22Rv1 (cell line): ENCODE results near the gene GAL3ST2.

Source experiments
- ZFX ChIP-seq: fragments of 450-650 bp; IDR thresholded peaks from 2 replicates; pipeline ENCODE4 v1.6.1; 2017; ENCODE audit warnings: antibody characterized with exemption, borderline replicate concordance
- TF ChIP-seq, protein P1 (sequence below): fragments of 450-650 bp; IDR thresholded peaks from 2 replicates; pipeline ENCODE4 v1.5.1; 2017; ENCODE audit warnings: mild to moderate bottlenecking

DNA sequence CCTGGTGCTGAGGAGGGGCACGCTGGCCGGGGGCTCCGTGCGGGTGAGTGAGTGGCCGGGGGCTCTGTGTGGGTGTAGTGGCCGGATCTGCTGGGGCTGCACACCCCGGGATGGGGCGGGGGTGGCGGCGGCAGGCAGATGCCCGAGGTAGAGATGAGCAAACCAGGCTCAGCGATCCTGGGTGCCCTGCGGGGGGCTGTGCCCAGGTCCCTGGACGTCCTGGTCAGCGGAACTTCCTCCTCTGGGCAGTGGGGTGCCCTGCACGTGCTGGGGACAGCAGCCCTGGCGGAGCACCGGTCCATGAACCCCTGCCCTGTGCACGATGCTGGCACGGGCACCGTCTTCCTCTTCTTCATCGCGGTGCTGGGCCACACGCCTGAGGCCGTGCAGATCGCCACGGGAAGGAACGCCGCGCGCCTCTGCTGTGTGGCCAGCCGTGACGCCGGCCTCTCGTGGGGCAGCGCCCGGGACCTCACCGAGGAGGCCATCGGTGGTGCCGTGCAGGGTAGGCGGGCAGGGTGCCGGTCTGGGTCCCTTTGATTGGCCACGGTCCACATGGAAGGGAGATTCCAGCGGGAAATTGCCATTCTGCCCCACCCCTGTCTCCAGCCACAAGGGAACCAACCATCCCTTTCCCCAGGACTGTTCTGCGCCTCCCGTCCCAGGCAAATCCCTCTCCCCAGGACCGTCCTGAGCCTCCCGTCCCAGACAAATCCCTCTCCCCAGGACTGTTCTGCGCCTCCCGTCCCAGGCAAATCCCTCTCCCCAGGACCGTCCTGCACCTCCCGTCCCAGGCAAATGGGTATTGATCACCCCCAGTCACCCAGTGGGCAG is 38.2 kb downstream of the GAL3ST2 start:
- TF ChIP-seq, protein P1, sequence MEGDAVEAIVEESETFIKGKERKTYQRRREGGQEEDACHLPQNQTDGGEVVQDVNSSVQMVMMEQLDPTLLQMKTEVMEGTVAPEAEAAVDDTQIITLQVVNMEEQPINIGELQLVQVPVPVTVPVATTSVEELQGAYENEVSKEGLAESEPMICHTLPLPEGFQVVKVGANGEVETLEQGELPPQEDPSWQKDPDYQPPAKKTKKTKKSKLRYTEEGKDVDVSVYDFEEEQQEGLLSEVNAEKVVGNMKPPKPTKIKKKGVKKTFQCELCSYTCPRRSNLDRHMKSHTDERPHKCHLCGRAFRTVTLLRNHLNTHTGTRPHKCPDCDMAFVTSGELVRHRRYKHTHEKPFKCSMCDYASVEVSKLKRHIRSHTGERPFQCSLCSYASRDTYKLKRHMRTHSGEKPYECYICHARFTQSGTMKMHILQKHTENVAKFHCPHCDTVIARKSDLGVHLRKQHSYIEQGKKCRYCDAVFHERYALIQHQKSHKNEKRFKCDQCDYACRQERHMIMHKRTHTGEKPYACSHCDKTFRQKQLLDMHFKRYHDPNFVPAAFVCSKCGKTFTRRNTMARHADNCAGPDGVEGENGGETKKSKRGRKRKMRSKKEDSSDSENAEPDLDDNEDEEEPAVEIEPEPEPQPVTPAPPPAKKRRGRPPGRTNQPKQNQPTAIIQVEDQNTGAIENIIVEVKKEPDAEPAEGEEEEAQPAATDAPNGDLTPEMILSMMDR, result no peak
- TF ChIP-seq ZFX, result no peak
